Endothelial cell of umbilical vein (primary cell): ENCODE measurements around the gene CBLN3. TPM values are rescaled to one million over a fixed set of nuclear protein-coding genes. Genes with fewer than 3 reads are reported as not detected.

Experiments used
- BruUV-seq: library from RNA; stranded (reverse); fragments of 400-500 nt; replicated peaks from 2 replicates; lab custom pipeline; 2021; lab: Mats Ljungman, UMichigan
- CTCF ChIA-PET: fragments of 300-600, 350-600 bp; sonication (Branson Sonifier 250); formaldehyde crosslinking; loops from one replicate; lab custom pipeline; 2021; ENCODE audit warnings: antibody characterized with exemption, inconsistent platforms; lab: Charles Lee
- POLR2A ChIA-PET: fragments of 300-600, 350-600 bp; sonication (Branson Sonifier 250); formaldehyde crosslinking; loops from one replicate; lab custom pipeline; 2021; ENCODE audit warnings: antibody characterized with exemption, inconsistent platforms; lab: Charles Lee
- DNase-seq: peaks from one replicate; pipeline ENCODE4 v3.0.0-alpha.2; 2011; ENCODE audit warnings: low read depth, low spot score
- FAIRE-seq: peaks from 2 replicates; lab custom pipeline; 2011; peaks lifted over from hg19 to GRCh38; lab: Jason Lieb, UNC
- H2AFZ ChIP-seq: 2 replicates; pipeline ENCODE4 v1.6.0; 2012; ENCODE audit warnings: low read depth, low read length, control low read depth, inconsistent platforms
- H3K27ac ChIP-seq: 2 replicates; pipeline ENCODE4 v1.5.1; 2011; ENCODE audit warnings: low read depth, mild to moderate bottlenecking, control low read depth, low read length, moderate library complexity; ENCODE audit not compliant: insufficient read depth
- H3K27me3 ChIP-seq, 2 experiments: 2 replicates each; pipeline versions ENCODE4 v1.6.0 to v1.6.1; 2011; ENCODE audit warnings: low read length in 2 of 2, mixed read lengths in 1 of 2; ENCODE audit not compliant: control insufficient read depth in 2 of 2, insufficient read depth in 2 of 2
- H3K36me3 ChIP-seq, 2 experiments: 2 replicates in 1 of 2; 3 replicates in 1 of 2; pipeline ENCODE4 v1.5.1; 2011; ENCODE audit warnings: low read length in 2 of 2, mild to moderate bottlenecking in 1 of 2, moderate library complexity in 1 of 2; ENCODE audit not compliant: control insufficient read depth in 2 of 2, insufficient read depth in 2 of 2; ENCODE audit errors: extremely low read depth in 1 of 2
- H3K4me1 ChIP-seq: 3 replicates; pipeline ENCODE4 v1.5.1; 2011; ENCODE audit warnings: mild to moderate bottlenecking, low read length; ENCODE audit not compliant: control insufficient read depth, insufficient read depth; ENCODE audit errors: extremely low read depth
- H3K4me2 ChIP-seq: 2 replicates; pipeline ENCODE4 v1.6.1; 2011; ENCODE audit warnings: low read length, control low read depth, mixed read lengths; ENCODE audit not compliant: insufficient read depth
- H3K4me3 ChIP-seq, 3 experiments: fragments of 200-600 bp in 1 of 3; sonication (generic), shearing (Covaris generic) in 1 of 3; replicated peaks in 1 of 3; 2 replicates each; pipeline ENCODE4 v1.5.1; 2011 to 2016; ENCODE audit warnings: control low read depth in 3 of 3, low read length in 3 of 3, mild to moderate bottlenecking in 2 of 3, inconsistent platforms in 1 of 3, low read depth in 1 of 3, moderate library complexity in 1 of 3; ENCODE audit not compliant: insufficient read depth in 1 of 3
- H3K79me2 ChIP-seq: 2 replicates; pipeline ENCODE4 v1.6.0; 2012; ENCODE audit warnings: low read length, inconsistent platforms; ENCODE audit not compliant: control insufficient read depth, insufficient read depth
- H3K9ac ChIP-seq: replicated peaks from 2 replicates; pipeline ENCODE3; 2011; ENCODE audit warnings: low read length, control low read depth; ENCODE audit not compliant: insufficient read depth; ENCODE audit errors: extremely low read depth
- H3K9me1 ChIP-seq: replicated peaks from 3 replicates; pipeline ENCODE4 v1.6.0; 2011; ENCODE audit warnings: mild to moderate bottlenecking, low read length; ENCODE audit not compliant: control insufficient read depth, insufficient read depth; ENCODE audit errors: extremely low read depth
- H3K9me3 ChIP-seq: replicated peaks from 2 replicates; pipeline ENCODE4 v1.5.1; 2012; ENCODE audit warnings: low read length, inconsistent platforms; ENCODE audit not compliant: control insufficient read depth, insufficient read depth
- H4K20me1 ChIP-seq: replicated peaks from 2 replicates; pipeline ENCODE3; 2011; ENCODE audit warnings: mild to moderate bottlenecking, low read length; ENCODE audit not compliant: control insufficient read depth, insufficient read depth; ENCODE audit errors: extremely low read depth
- CTCF ChIP-seq, 2 donors: IDR thresholded peaks; 1 replicate in 1 of 2; 2 replicates in 1 of 2; pipeline ENCODE4 v1.5.1; 2011; ENCODE audit warnings: low read length in 2 of 2, mild to moderate bottlenecking in 2 of 2, moderate library complexity in 2 of 2, control low read depth in 1 of 2, inconsistent platforms in 1 of 2, low read depth in 1 of 2; ENCODE audit not compliant: insufficient read depth in 1 of 2; ENCODE audit errors: extremely low read depth in 1 of 2
- EZH2 ChIP-seq: IDR thresholded peaks from 2 replicates; pipeline ENCODE4 v1.6.1; 2012; ENCODE audit warnings: borderline replicate concordance, low read depth, mild to moderate bottlenecking, moderate library complexity, low read length, inconsistent platforms; ENCODE audit not compliant: severe bottlenecking
- FOS ChIP-seq: IDR thresholded peaks from 2 replicates; pipeline ENCODE4 v1.6.1; 2011; ENCODE audit warnings: mild to moderate bottlenecking, low read length, moderate library complexity, borderline replicate concordance; ENCODE audit not compliant: insufficient read depth
- GATA2 ChIP-seq: IDR thresholded peaks from 2 replicates; pipeline ENCODE4 v1.7.0; 2011; ENCODE audit warnings: low read depth, mild to moderate bottlenecking, moderate library complexity, mixed read lengths, low read length; ENCODE audit not compliant: insufficient read length, insufficient read depth
- JUN ChIP-seq: IDR thresholded peaks from 2 replicates; pipeline ENCODE4 v1.6.1; 2011; ENCODE audit warnings: borderline replicate concordance, low read depth; ENCODE audit not compliant: insufficient read length, insufficient read depth
- MAX ChIP-seq: IDR thresholded peaks from 2 replicates; pipeline ENCODE4 v1.6.1; 2011; ENCODE audit not compliant: insufficient read depth, insufficient read length
- MYC ChIP-seq: IDR thresholded peaks from one replicate; pipeline ENCODE4 v1.6.1; 2011; ENCODE audit warnings: mild to moderate bottlenecking, low read depth, low read length
- POLR2A ChIP-seq: IDR thresholded peaks from 2 replicates; pipeline ENCODE4 v1.6.1; 2012; ENCODE audit warnings: low read depth, mild to moderate bottlenecking, control low read depth, low read length
- POLR2AphosphoS5 ChIP-seq: IDR thresholded peaks from 2 replicates; pipeline ENCODE4 v1.6.1; 2012; ENCODE audit warnings: low read depth, mild to moderate bottlenecking, control low read depth, low read length, moderate library complexity; ENCODE audit not compliant: insufficient read depth
- dilution Hi-C: fragments of 300-500 bp; cut with MboI; formaldehyde crosslinking; loops from one replicate; pipeline ENCODE4 v1.15.0; 2019; ENCODE audit warnings: low sequenced_read_pairs; ENCODE audit not compliant: extremely low pct_ligation_motif_present
- intact Hi-C: fragments of 100-400 bp; cut with micrococcal nuclease; formaldehyde crosslinking; loops from one replicate; pipeline ENCODE4 v1.10.0; 2022
- polyA plus RNA-seq, 4 experiments: library from polyadenylated mRNA; depleted of rRNA in 3 of 4; stranded (reverse) in 3 of 4; unstranded in 1 of 4; fragments of >200 nt; gene quantifications; 2 replicates each; pipeline versions ENCODE4 v1.2.1 to v1.2.3, GENCODE V29; 2011 to 2012; ENCODE audit warnings: missing spikeins in 1 of 4
- total RNA-seq: library from RNA; stranded (reverse); gene quantifications from 2 replicates; pipeline ENCODE4 v1.2.3, GENCODE V29; 2021

CBLN3 gene
- total and polyA plus RNA-seq, 2 donors (not counting 3 experiments of a cell fraction or from before 2014, with no cell fraction given) = 7.9 to 8.6 TPM

- DNase-seq (no peak), FAIRE-seq (no peak)
- Histone ChIP-seq H4K20me1 (no peaks in the 10 kb centered on the region), H3K27ac (no peak overlapping the region), H3K4me2 (peak overlapping the region; percentile 51), H3K27me3 (no peaks in the 10 kb centered on the region), H3K9ac (no peak overlapping the region), H3K4me3 (peak overlapping the region in 2 of 3 experiments; percentile 69 to 78), H2AFZ (no peak overlapping the region), H3K4me1 (peaks cover 32% of the 10 kb centered on the region), H3K9me1 (no peaks in the 10 kb centered on the region), H3K36me3 (peaks cover 0 to 2% of the 10 kb centered on the region in 2 experiments), H3K79me2 (peaks cover 2% of the 10 kb centered on the region), H3K9me3 (no peaks in the 10 kb centered on the region)
- ChIA-PET POLR2A (interaction anchor here (0.8 kb wide), 1 partner anchor 30 kb away, joined by 4 read pairs; the partner anchor contains the start of genes CBLN3 and KHNYN), CTCF (interaction anchor here (0.6 to 4.7 kb wide), 9 partner anchors 10 to 66 kb away, joined by 3 to 34 read pairs (median 4); no protein-coding TSS in a partner anchor)
- no peak for TF ChIP-seq JUN
- TF ChIP-seq MYC = no peak
- no peak for TF ChIP-seq POLR2AphosphoS5
- TF ChIP-seq FOS = no peak
- TF ChIP-seq POLR2A = no peak
- no peak for TF ChIP-seq CTCF (IDR thresholded peaks at IDR 0.05; ENCODE audit: extremely low read depth in 1 of 2, insufficient read depth in 1 of 2, low read depth in 1 of 2, low read length in 2 of 2)
- no peak for TF ChIP-seq MAX
- TF ChIP-seq EZH2 = no peak
- no peak for TF ChIP-seq GATA2
- dilution Hi-C loops (no loop called here), intact Hi-C loops (no loop called here)
- TSS peak; percentile 19 for BruUV-seq
These were observed 29.3 kb downstream of the CBLN3 start for GRCh38 chr14:24399999-24400718.
